SU-DHL-6 (cell line): ENCODE results near the gene CACNB2.

Experiments
- CTCF ChIP-seq: fragments of 200-600 bp; sonication (generic); IDR thresholded peaks from one replicate; pipeline ENCODE4 v1.5.1; 2017; ENCODE audit warnings: antibody characterized with exemption, mild to moderate bottlenecking, low read length, moderate library complexity; ENCODE audit not compliant: insufficient read depth, poor library complexity, severe bottlenecking
- EZH2phosphoT487 ChIP-seq: fragments of 200-600 bp; sonication (generic), shearing (Covaris generic); conservative IDR thresholded peaks from 2 replicates; pipeline ENCODE4 v1.6.1; 2018; ENCODE audit warnings: mild to moderate bottlenecking, antibody characterized with exemption, low read length, moderate library complexity, mixed read lengths

- TF ChIP-seq CTCF (no peak), EZH2phosphoT487 (no peak)
Measured at GRCh38 chr10:18151356-18151890, 11.2 kb downstream of the CACNB2 start.
